Diencephalon (tissue), 1 donor: ENCODE measurements around the gene FASTKD3. TPM values are rescaled to one million over a fixed set of nuclear protein-coding genes. Genes with fewer than 3 reads are reported as not detected.

ENCODE experiments used
- total RNA-seq: library from RNA; depleted of rRNA; stranded (reverse); fragments of >200 nt; gene quantifications from one replicate; pipeline ENCODE4 v1.2.3, GENCODE V29; 2014

FASTKD3 gene
- total RNA-seq: 15.7 TPM

GRCh38 chr5:7868773-7869473, at the start of gene FASTKD3, which contains the start of gene MTRR:
Gene FASTKD3 (minus strand): TSS chr5:7869031. CDS start chr5:7868083, 948 bp downstream.
Gene MTRR (plus strand): TSS chr5:7869148. CDS start chr5:7870795, 1,647 bp downstream.

GRCh38 chr5:7850395-7851239, 18.2 kb downstream of the FASTKD3 start, which contains the start of gene CFAP90:
Gene CFAP90 (minus strand): TSS chr5:7851133. CDS start chr5:7851021, 112 bp downstream.

Other genes starting within 250 kb of the FASTKD3 start
- 13.4 TPM for gene CFAP90, start 17.9 kb downstream of the FASTKD3 start, total RNA-seq
- 30.2 TPM for gene MTRR, start 117 bp upstream of the FASTKD3 start, total RNA-seq